SK-N-SH treated with all-trans-retinoic acid at 6 μM for 48 hours (cell line): ENCODE measurements around the gene TMEM201.

Experiments used
- ARNTL ChIP-seq: fragments of 450-650 bp; formaldehyde crosslinking; IDR thresholded peaks from 2 replicates; pipeline ENCODE4 v1.5.0; 2020; ENCODE audit warnings: low read depth, mild to moderate bottlenecking, moderate library complexity, borderline replicate concordance
- ISL1 ChIP-seq: fragments of 250-450 bp; sonication (Bioruptor Pico); IDR thresholded peaks from 2 replicates; pipeline ENCODE4 v2.1.2; 2022; ENCODE audit warnings: mild to moderate bottlenecking, moderate library complexity
- TCF4 ChIP-seq: fragments of 250-450 bp; sonication (Bioruptor Pico); IDR thresholded peaks from 2 replicates; pipeline ENCODE4 v1.8.0; 2021; ENCODE audit warnings: mild to moderate bottlenecking, moderate library complexity, borderline replicate concordance
- ZNF70 ChIP-seq: fragments of 450-650 bp; formaldehyde crosslinking; IDR thresholded peaks from 2 replicates; pipeline ENCODE4 v1.5.0; 2020; ENCODE audit warnings: mild to moderate bottlenecking, moderate library complexity
- TF ChIP-seq, protein P1 (sequence below): fragments of 250-450 bp; sonication (Bioruptor Pico); IDR thresholded peaks from 2 replicates; pipeline ENCODE4 v1.5.1; 2021; ENCODE audit warnings: mild to moderate bottlenecking, moderate library complexity

DNA sequence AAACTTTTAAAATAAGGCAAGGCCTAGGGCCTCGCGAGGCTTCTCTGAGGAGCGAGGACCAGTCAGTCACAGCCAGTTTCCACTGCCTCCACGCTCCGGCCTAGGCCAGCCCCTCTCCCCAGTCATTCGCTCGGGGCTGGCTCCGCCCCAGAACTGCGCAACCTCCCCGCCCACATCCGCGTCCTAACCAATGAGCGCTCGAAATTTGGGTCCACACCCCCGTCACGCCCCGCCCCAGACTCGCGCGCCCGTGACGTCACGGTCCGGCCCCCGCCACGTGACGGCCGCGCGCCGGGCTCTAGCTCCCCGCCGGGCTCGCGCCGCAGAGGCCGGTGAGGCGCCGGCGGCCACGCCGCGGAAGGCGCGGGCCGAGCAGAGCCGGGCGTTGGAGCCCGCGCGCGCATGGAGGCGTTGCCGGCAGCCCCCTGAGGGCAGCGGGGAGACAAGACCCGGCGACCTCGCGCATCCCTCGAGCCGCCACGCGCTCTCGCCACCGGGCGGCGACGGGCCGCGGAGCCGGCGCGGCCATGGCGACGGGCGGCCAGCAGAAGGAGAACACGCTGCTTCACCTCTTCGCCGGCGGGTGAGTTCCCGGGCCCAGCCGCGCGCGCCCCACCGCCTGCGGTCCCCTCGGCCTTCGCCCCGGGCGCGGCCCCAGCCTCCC is 49.4 kb upstream of the TMEM201 start, which contains the start of gene SLC25A33:
- TF ChIP-seq, protein P1, sequence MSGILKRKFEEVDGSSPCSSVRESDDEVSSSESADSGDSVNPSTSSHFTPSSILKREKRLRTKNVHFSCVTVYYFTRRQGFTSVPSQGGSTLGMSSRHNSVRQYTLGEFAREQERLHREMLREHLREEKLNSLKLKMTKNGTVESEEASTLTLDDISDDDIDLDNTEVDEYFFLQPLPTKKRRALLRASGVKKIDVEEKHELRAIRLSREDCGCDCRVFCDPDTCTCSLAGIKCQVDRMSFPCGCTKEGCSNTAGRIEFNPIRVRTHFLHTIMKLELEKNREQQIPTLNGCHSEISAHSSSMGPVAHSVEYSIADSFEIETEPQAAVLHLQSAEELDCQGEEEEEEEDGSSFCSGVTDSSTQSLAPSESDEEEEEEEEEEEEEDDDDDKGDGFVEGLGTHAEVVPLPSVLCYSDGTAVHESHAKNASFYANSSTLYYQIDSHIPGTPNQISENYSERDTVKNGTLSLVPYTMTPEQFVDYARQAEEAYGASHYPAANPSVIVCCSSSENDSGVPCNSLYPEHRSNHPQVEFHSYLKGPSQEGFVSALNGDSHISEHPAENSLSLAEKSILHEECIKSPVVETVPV (CRISPR knock-in tag) = no peak
- TF ChIP-seq TCF4 = no peak
- TF ChIP-seq ZNF70 (CRISPR knock-in tag) = no peak
- no peak for TF ChIP-seq ISL1 (CRISPR knock-in tag)
- no peak for TF ChIP-seq ARNTL
